Prostate gland (tissue), 2 donors: ENCODE data around the gene RARB. TPM values are rescaled to one million over a fixed set of nuclear protein-coding genes. Genes with fewer than 3 reads are reported as not detected.

ENCODE experiments used
- DNase-seq: peaks from one replicate; pipeline ENCODE4 v3.0.0-alpha.2; 2019; ENCODE audit warnings: low spot score
- H3K27ac ChIP-seq, 2 donors: fragments of 200-600 bp; sonication (generic); 2 replicates each; pipeline ENCODE4 v1.5.1; 2017 to 2019
- H3K27me3 ChIP-seq: fragments of 200-600 bp; sonication (generic); replicated peaks from 2 replicates; pipeline ENCODE4 v1.5.1; 2019; ENCODE audit not compliant: insufficient read depth
- H3K36me3 ChIP-seq, 2 donors: fragments of 200-600 bp; sonication (generic); 1 replicate in 1 of 2; 2 replicates in 1 of 2; pipeline versions ENCODE4 v1.5.1 to v1.8.1; 2017 to 2019
- H3K4me1 ChIP-seq: fragments of 200-600 bp; sonication (generic); replicated peaks from 2 replicates; pipeline ENCODE4 v1.5.1; 2019
- H3K4me3 ChIP-seq, 2 donors: fragments of 200-600 bp; sonication (generic); 2 replicates each; pipeline ENCODE4 v1.5.1; 2017 to 2019
- H3K9me3 ChIP-seq: fragments of 200-600 bp; sonication (generic); 2 replicates; pipeline ENCODE4 v1.5.1; 2017
- POLR2A ChIP-seq: fragments of 450-650 bp; IDR thresholded peaks from one replicate; pipeline ENCODE4 v1.6.1; 2016; ENCODE audit warnings: antibody characterized with exemption, mild to moderate bottlenecking
- POLR2AphosphoS5 ChIP-seq: sonication (generic); formaldehyde crosslinking; IDR thresholded peaks from one replicate; pipeline ENCODE4 v1.6.1; 2017; ENCODE audit warnings: antibody characterized with exemption
- WGBS: methylation state at CpG from one replicate; pipeline ENCODE4 v1.1.5; 2018; 5-methylcytosine and 5-hydroxymethylcytosine counted together
- intact Hi-C: fragments of 100-400 bp; cut with DNase I; formaldehyde crosslinking; loops from one replicate; pipeline ENCODE4 v1.14.2; 2022
- total RNA-seq, 2 donors: library from RNA; depleted of rRNA; stranded (reverse); fragments of >200 nt; gene quantifications; one replicate each; pipeline ENCODE4 v1.1.0, GENCODE V29; 2016
- TF ChIP-seq, protein P1 (sequence below), 4 experiments: fragments of 200-600 bp in 2 of 4; fragments of 450-650 bp in 2 of 4; sonication (generic) in 2 of 4; IDR thresholded peaks; 1 replicate in 3 of 4; 2 replicates in 1 of 4; pipeline ENCODE4 v1.5.1; 2016 to 2019; ENCODE audit warnings: antibody characterized with exemption in 4 of 4, mild to moderate bottlenecking in 2 of 4, moderate library complexity in 2 of 4

RARB gene
- total RNA-seq, 2 donors from 2014 or later: 4.4 to 17.2 TPM

- TF ChIP-seq POLR2AphosphoS5 (no peak), POLR2A (no peak)
- TF ChIP-seq, protein P1, sequence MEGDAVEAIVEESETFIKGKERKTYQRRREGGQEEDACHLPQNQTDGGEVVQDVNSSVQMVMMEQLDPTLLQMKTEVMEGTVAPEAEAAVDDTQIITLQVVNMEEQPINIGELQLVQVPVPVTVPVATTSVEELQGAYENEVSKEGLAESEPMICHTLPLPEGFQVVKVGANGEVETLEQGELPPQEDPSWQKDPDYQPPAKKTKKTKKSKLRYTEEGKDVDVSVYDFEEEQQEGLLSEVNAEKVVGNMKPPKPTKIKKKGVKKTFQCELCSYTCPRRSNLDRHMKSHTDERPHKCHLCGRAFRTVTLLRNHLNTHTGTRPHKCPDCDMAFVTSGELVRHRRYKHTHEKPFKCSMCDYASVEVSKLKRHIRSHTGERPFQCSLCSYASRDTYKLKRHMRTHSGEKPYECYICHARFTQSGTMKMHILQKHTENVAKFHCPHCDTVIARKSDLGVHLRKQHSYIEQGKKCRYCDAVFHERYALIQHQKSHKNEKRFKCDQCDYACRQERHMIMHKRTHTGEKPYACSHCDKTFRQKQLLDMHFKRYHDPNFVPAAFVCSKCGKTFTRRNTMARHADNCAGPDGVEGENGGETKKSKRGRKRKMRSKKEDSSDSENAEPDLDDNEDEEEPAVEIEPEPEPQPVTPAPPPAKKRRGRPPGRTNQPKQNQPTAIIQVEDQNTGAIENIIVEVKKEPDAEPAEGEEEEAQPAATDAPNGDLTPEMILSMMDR (IDR thresholded peaks at IDR 0.05): no peak
- intact Hi-C loops: no loop called here
- no peaks in the 10 kb centered on the region for H3K36me3 ChIP-seq
- no peaks in the 10 kb centered on the region for H3K27me3 ChIP-seq
- no peaks in the 10 kb centered on the region for H3K9me3 ChIP-seq
- no peaks in the 10 kb centered on the region for H3K4me1 ChIP-seq
- DNase-seq: no peak
- H3K4me3 ChIP-seq: no peak overlapping the region
- no peak overlapping the region for H3K27ac ChIP-seq
- WGBS: 62% methylated on average over 1 of the region's 1 CpG
Measured at GRCh38 chr3:25405335-25405734, 22.7 kb upstream of the RARB start.

DNA sequence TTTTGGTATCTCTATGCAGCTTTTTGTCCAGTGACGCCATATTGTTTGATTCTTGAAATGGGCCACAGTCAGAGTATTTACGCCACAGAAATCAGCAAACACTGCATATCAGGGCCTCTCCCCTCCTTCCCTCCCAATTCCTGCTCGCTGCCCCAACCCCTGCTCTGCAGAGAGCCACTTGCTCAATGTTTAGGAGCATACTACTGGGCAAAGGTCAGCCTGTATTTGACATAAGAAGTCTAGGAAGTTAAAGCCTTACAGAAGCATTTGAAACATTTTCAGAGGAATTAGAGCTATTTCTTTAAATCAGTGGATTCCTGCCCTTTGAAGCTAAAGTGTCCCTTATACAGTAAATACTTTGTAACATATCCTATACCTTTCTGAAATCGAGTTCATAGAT, 17.4 kb upstream of the RARB start:
- DNase-seq: no peak
- Histone ChIP-seq H3K36me3 (no peaks in the 10 kb centered on the region), H3K27me3 (no peaks in the 10 kb centered on the region), H3K27ac (no peak overlapping the region), H3K4me3 (no peak overlapping the region), H3K9me3 (no peaks in the 10 kb centered on the region), H3K4me1 (no peaks in the 10 kb centered on the region)
- TF ChIP-seq POLR2A (no peak), POLR2AphosphoS5 (no peak)
- TF ChIP-seq, protein P1 (IDR thresholded peaks at IDR 0.05): no peak
- intact Hi-C loops: no loop called here
- 96% methylated on average over 4 of the region's 4 CpGs for WGBS

DNA sequence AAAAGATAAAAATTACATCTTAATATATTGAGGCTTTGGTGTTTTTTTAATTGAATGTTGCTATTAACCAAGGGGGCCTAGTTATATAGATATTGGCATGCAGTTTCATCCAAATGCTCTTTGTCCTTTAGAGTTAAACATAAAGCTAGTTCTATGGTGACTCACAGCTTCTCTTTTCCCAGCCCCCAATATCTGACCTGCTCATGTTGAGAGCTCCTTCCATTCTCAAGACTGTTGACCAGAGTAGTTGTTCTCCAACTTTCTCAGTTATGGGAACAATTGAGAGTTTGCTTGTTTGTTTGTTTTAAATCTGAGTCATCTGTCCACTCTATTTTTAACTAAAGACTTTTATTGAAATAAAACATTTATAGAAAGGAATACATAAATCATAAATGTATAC, 15.8 kb upstream of the RARB start:
- no peaks in the 10 kb centered on the region for H3K27me3 ChIP-seq
- H3K9me3 ChIP-seq: no peaks in the 10 kb centered on the region
- no peak for DNase-seq
- H3K4me3 ChIP-seq: no peak overlapping the region
- TF ChIP-seq, protein P1 (IDR thresholded peaks at IDR 0.05): no peak
- TF ChIP-seq POLR2AphosphoS5 (no peak), POLR2A (no peak)
- H3K27ac ChIP-seq: no peak overlapping the region
- no peaks in the 10 kb centered on the region for H3K4me1 ChIP-seq
- no peaks in the 10 kb centered on the region for H3K36me3 ChIP-seq
- intact Hi-C loops: no loop called here

- Histone ChIP-seq H3K36me3 (no peaks in the 10 kb centered on the region), H3K4me3 (no peak overlapping the region), H3K4me1 (no peaks in the 10 kb centered on the region), H3K27ac (no peak overlapping the region), H3K27me3 (no peaks in the 10 kb centered on the region), H3K9me3 (no peaks in the 10 kb centered on the region)
- TF ChIP-seq, protein P1 (IDR thresholded peaks at IDR 0.05): no peak
- 89% methylated on average over 6 of the region's 6 CpGs for WGBS
- DNase-seq: no peak
- intact Hi-C loops: no loop called here
Measured at GRCh38 chr3:25416176-25416575, 11.9 kb upstream of the RARB start.

- Histone ChIP-seq H3K36me3 (no peaks in the 10 kb centered on the region), H3K4me1 (no peaks in the 10 kb centered on the region), H3K9me3 (no peaks in the 10 kb centered on the region), H3K27ac (no peak overlapping the region), H3K4me3 (no peak overlapping the region), H3K27me3 (no peaks in the 10 kb centered on the region)
- no peak for DNase-seq
- no peak for TF ChIP-seq POLR2AphosphoS5
- 84% methylated on average over 1 of the region's 1 CpG for WGBS
- intact Hi-C loops: no loop called here
Measured at GRCh38 chr3:25418596-25418995, 9.5 kb upstream of the RARB start.

DNA sequence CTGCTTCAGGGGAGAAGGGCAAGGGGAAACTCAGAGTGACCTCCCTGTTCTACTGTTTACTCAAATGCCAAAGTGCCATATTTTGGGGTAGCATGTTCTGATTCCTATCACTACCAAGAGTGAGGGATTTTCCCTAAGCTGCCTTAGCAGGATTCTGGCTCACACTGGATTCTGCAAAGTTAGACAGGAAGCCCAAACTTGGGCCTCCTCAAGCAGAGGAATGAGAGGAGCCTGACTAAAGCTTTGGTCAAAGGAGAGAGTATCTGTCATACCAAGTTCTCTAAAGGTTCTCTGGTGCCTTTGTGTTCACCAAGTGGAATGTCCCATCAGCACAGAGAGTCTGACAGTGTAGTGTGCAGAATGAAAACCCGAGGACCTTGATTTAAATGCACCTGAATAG, 8.8 kb upstream of the RARB start:
- Histone ChIP-seq H3K36me3 (no peaks in the 10 kb centered on the region), H3K4me3 (no peak overlapping the region), H3K27me3 (no peaks in the 10 kb centered on the region), H3K27ac (no peak overlapping the region), H3K4me1 (no peaks in the 10 kb centered on the region), H3K9me3 (no peaks in the 10 kb centered on the region)
- 91% methylated on average over 1 of the region's 1 CpG for WGBS
- no peak for DNase-seq
- intact Hi-C loops: no loop called here
- TF ChIP-seq POLR2AphosphoS5 (no peak), POLR2A (no peak)
- TF ChIP-seq, protein P1 (IDR thresholded peaks at IDR 0.05): no peak
